ENCODE results near the gene ZNF536.
"Not testable (repeated sequence)": the region's sequence is repeated elsewhere in the genome, so short reads cannot be mapped to it uniquely, and the experiment has no call there.

Gene ZNF536

DNA sequence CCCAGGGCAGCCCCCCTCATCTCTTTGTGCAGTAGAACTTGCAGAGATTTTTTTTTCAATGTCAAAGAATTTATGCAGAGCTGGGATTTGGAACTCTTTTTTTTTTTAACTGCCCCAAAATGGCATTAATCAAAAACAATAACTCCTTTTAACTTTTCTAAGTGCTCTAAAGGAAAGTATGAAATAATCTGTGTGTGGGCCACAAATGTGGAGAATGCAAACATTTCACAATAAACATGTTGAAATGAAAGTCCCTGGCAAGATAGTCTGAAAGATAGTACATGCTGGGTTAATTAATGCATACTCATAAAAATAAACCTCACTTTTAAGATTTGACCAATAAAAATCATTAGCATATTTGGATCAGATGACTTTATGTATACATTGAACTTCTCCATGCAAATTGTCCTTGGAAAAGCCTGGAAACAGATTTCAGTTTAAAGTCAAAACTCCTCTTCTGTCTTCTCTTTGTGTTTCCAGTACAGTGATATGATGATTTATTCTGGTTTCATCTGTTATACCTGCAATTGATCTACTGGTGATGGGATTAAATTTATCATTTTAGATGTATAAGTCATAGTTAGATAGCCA, 30.5 kb upstream of the ZNF536 start:
- no peak for DNase-seq (ENCODE audit: low read depth)
- no peak overlapping the region for H3K4me3 ChIP-seq (ENCODE audit: low read depth, low read length)
- TF ChIP-seq, protein P1, sequence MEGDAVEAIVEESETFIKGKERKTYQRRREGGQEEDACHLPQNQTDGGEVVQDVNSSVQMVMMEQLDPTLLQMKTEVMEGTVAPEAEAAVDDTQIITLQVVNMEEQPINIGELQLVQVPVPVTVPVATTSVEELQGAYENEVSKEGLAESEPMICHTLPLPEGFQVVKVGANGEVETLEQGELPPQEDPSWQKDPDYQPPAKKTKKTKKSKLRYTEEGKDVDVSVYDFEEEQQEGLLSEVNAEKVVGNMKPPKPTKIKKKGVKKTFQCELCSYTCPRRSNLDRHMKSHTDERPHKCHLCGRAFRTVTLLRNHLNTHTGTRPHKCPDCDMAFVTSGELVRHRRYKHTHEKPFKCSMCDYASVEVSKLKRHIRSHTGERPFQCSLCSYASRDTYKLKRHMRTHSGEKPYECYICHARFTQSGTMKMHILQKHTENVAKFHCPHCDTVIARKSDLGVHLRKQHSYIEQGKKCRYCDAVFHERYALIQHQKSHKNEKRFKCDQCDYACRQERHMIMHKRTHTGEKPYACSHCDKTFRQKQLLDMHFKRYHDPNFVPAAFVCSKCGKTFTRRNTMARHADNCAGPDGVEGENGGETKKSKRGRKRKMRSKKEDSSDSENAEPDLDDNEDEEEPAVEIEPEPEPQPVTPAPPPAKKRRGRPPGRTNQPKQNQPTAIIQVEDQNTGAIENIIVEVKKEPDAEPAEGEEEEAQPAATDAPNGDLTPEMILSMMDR (IDR thresholded peaks at IDR 0.05; ENCODE audit: insufficient read depth, low read depth, low read length, missing control alignments): no peak

DNA sequence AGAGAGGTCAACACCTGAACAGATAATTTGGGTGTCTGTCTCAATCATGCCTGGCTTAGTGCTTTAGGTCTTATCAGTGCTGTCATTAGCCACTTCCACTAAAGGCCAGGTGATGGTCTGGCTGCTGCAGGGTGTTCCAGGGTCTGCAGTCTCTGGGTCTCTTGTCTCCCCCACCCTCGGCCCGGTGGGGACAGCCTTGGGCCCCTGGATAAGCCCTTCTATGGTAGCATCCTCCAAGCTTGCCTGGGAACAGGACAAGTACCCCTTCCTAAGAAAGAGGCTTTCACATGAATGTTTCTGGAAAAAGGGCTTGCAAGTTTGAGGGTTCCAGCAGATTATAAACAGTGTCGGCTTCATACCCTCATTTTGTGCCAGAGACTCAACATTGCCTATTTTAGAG, 29.3 kb upstream of the ZNF536 start:
- no peak overlapping the region for H3K4me3 ChIP-seq (ENCODE audit: low read depth, low read length)
- TF ChIP-seq, protein P1 (IDR thresholded peaks at IDR 0.05; ENCODE audit: insufficient read depth, low read depth, low read length, missing control alignments): no peak
- no peak for DNase-seq (ENCODE audit: low read depth)

GRCh38 chr19:30344446-30345425, 27.4 kb upstream of the ZNF536 start:
- no peak overlapping the region for H3K4me3 ChIP-seq (ENCODE audit: low read depth, low read length)
- no peak for DNase-seq (ENCODE audit: low read depth)
- TF ChIP-seq, protein P1 (IDR thresholded peaks at IDR 0.05; ENCODE audit: insufficient read depth, low read depth, low read length, missing control alignments): no peak

GRCh38 chr19:30345686-30346085, 26.5 kb upstream of the ZNF536 start:
- TF ChIP-seq, protein P1 (IDR thresholded peaks at IDR 0.05; ENCODE audit: insufficient read depth, low read depth, low read length, missing control alignments): no peak
- no peak overlapping the region for H3K4me3 ChIP-seq (ENCODE audit: low read depth, low read length)
- DNase-seq (ENCODE audit: low read depth): no peak

- DNase-seq (ENCODE audit: low read depth); H3K4me3 ChIP-seq (ENCODE audit: low read depth, low read length): not testable (repeated sequence)
Observed at GRCh38 chr19:30346468-30346867, 25.7 kb upstream of the ZNF536 start.

GRCh38 chr19:30349131-30349730, 23.0 kb upstream of the ZNF536 start:
- no peak for DNase-seq (ENCODE audit: low read depth)
- TF ChIP-seq, protein P1 (IDR thresholded peaks at IDR 0.05; ENCODE audit: insufficient read depth, low read depth, low read length, missing control alignments): no peak
- no peak overlapping the region for H3K4me3 ChIP-seq (ENCODE audit: low read depth, low read length)
